Liver (tissue), 9 donors: ENCODE results near the gene PIP5KL1. TPM values are rescaled to one million over a fixed set of nuclear protein-coding genes. Genes with fewer than 3 reads are reported as not detected.

Experiments used
- DNase-seq: peaks from one replicate; pipeline ENCODE4 v3.0.0-alpha.2; 2017; ENCODE audit warnings: low spot score
- H3K27ac ChIP-seq, 2 donors: one replicate each; pipeline ENCODE4 v1.7.0; 2013; ENCODE audit warnings: inconsistent platforms in 2 of 2, low read length in 2 of 2, control low read depth in 1 of 2, low read depth in 1 of 2, mild to moderate bottlenecking in 1 of 2
- H3K27me3 ChIP-seq, 4 donors: one replicate each; pipeline versions ENCODE4 v1.6.1 to v1.7.0; 2013; ENCODE audit warnings: low read length in 3 of 4, inconsistent platforms in 1 of 4, mild to moderate bottlenecking in 1 of 4, moderate library complexity in 1 of 4; ENCODE audit not compliant: control insufficient read depth in 4 of 4, insufficient read depth in 4 of 4
- H3K36me3 ChIP-seq, 4 donors: one replicate each; pipeline versions ENCODE4 v1.6.1 to v1.7.0; 2013; ENCODE audit warnings: low read length in 3 of 4, mild to moderate bottlenecking in 3 of 4, low read depth in 1 of 4, moderate library complexity in 1 of 4; ENCODE audit not compliant: control insufficient read depth in 4 of 4, insufficient read depth in 3 of 4
- H3K4me1 ChIP-seq, 4 donors: one replicate each; pipeline versions ENCODE4 v1.6.1 to v1.7.0; 2013; ENCODE audit warnings: low read length in 3 of 4, mild to moderate bottlenecking in 3 of 4, moderate library complexity in 1 of 4; ENCODE audit not compliant: control insufficient read depth in 4 of 4, insufficient read depth in 4 of 4
- H3K4me3 ChIP-seq, 3 donors: one replicate each; pipeline versions ENCODE4 v1.6.1 to v1.7.0; 2013; ENCODE audit warnings: low read length in 3 of 3, control low read depth in 1 of 3, low read depth in 1 of 3, mild to moderate bottlenecking in 1 of 3
- H3K9ac ChIP-seq, 2 donors: one replicate each; pipeline ENCODE4 v1.7.0; 2013; ENCODE audit warnings: low read length in 2 of 2, mild to moderate bottlenecking in 2 of 2, moderate library complexity in 2 of 2, control low read depth in 1 of 2, low read depth in 1 of 2
- H3K9me3 ChIP-seq, 4 donors: one replicate each; pipeline versions ENCODE4 v1.6.1 to v1.7.0; 2013; ENCODE audit warnings: low read length in 3 of 4; ENCODE audit not compliant: control insufficient read depth in 4 of 4
- ATF3 ChIP-seq: IDR thresholded peaks from 2 replicates; pipeline ENCODE4 v1.6.1; 2016; ENCODE audit warnings: antibody characterized with exemption
- CTCF ChIP-seq: fragments of 150-350 bp; IDR thresholded peaks from 2 replicates; pipeline ENCODE4 v1.5.1; 2017; ENCODE audit warnings: improper control_type of control experiment, low read depth, low read length; ENCODE audit not compliant: missing input control
- EGR1 ChIP-seq, 2 donors: IDR thresholded peaks; 2 replicates each; pipeline ENCODE4 v1.6.1; 2016 to 2018; ENCODE audit warnings: antibody characterized with exemption in 2 of 2, low read depth in 2 of 2
- FOXA1 ChIP-seq: IDR thresholded peaks from 2 replicates; pipeline ENCODE4 v1.6.1; 2016; ENCODE audit warnings: antibody characterized with exemption
- FOXA2 ChIP-seq: IDR thresholded peaks from 2 replicates; pipeline ENCODE4 v1.6.1; 2016; ENCODE audit warnings: antibody characterized with exemption
- GABPA ChIP-seq, 2 donors: IDR thresholded peaks in 1 of 2; conservative IDR thresholded peaks in 1 of 2; 2 replicates each; pipeline ENCODE4 v1.6.1; 2016; ENCODE audit warnings: antibody characterized with exemption in 2 of 2, mild to moderate bottlenecking in 1 of 2, moderate library complexity in 1 of 2
- HNF4A ChIP-seq, 2 donors: conservative IDR thresholded peaks; 2 replicates each; pipeline ENCODE4 v1.6.1; 2016; ENCODE audit warnings: antibody characterized with exemption in 2 of 2, mild to moderate bottlenecking in 2 of 2
- HNF4G ChIP-seq: IDR thresholded peaks from 2 replicates; pipeline ENCODE4 v1.6.1; 2016; ENCODE audit warnings: antibody characterized with exemption
- NR2F2 ChIP-seq: IDR thresholded peaks from 2 replicates; pipeline ENCODE4 v1.6.1; 2016; ENCODE audit warnings: antibody characterized with exemption
- RAD21 ChIP-seq, 2 donors: IDR thresholded peaks; 2 replicates each; pipeline ENCODE4 v1.6.1; 2016; ENCODE audit warnings: antibody characterized with exemption in 2 of 2, mild to moderate bottlenecking in 2 of 2
- REST ChIP-seq: IDR thresholded peaks from 2 replicates; pipeline ENCODE4 v1.6.1; 2016; ENCODE audit warnings: antibody characterized with exemption, mild to moderate bottlenecking
- RXRA ChIP-seq, 2 donors: IDR thresholded peaks; 2 replicates each; pipeline ENCODE4 v1.6.1; 2017 to 2018; ENCODE audit warnings: antibody characterized with exemption in 2 of 2, mild to moderate bottlenecking in 1 of 2
- SP1 ChIP-seq: IDR thresholded peaks from 2 replicates; pipeline ENCODE4 v1.6.1; 2018; ENCODE audit warnings: antibody characterized with exemption, mild to moderate bottlenecking
- TAF1 ChIP-seq: conservative IDR thresholded peaks from 2 replicates; pipeline ENCODE4 v1.6.1; 2016; ENCODE audit warnings: antibody characterized with exemption, mild to moderate bottlenecking
- YY1 ChIP-seq: IDR thresholded peaks from 2 replicates; pipeline ENCODE4 v1.6.1; 2016; ENCODE audit warnings: antibody characterized with exemption, mild to moderate bottlenecking
- ZBTB33 ChIP-seq: IDR thresholded peaks from 2 replicates; pipeline ENCODE4 v1.6.1; 2016; ENCODE audit warnings: antibody characterized with exemption
- WGBS: extraction: QIAGEN DNeasy Blood & Tissue Kit; methylation state at CpG from one replicate; pipeline ENCODE4 v1.1.7; 2013; 5-methylcytosine and 5-hydroxymethylcytosine counted together
- polyA plus RNA-seq, 2 donors: library from polyadenylated mRNA; stranded (reverse) in 1 of 2; unstranded in 1 of 2; fragments of 200-250 nt in 1 of 2; fragments of >200 nt in 1 of 2; fragmentation: Nextera tagmentation in 1 of 2; extraction: Ambion mirVana in 1 of 2; gene quantifications; one replicate each; pipeline versions ENCODE4 v1.2.1 to v1.2.3, GENCODE V29; 2013 to 2015
- total RNA-seq, 2 donors: library from RNA; depleted of rRNA; stranded (reverse); fragments of >200 nt; gene quantifications; one replicate each; pipeline ENCODE4 v1.2.3, GENCODE V29; 2014
- donor health status: healthy.
- donor health status: healthy.
- donor health status: healthy.
- donor health status: healthy.
- donor health status: healthy.

Gene PIP5KL1
- total and polyA plus RNA-seq, 4 donors = 0.06 to 1.5 (median 0.49) TPM

GRCh38 chr9:127937388-127938297 lies 7.1 kb upstream of the PIP5KL1 start, which contains the start of gene DPM2 (continued):
- TF ChIP-seq REST = no peak
- TF ChIP-seq YY1 = peak; percentile 29
- TF ChIP-seq FOXA1 = no peak

GRCh38 chr9:127937056-127937387 lies 6.4 kb upstream of the PIP5KL1 start:
- Histone ChIP-seq H3K4me3 (peak overlapping the region; percentile 75 to 84 (median 75)), H3K4me1 (peaks cover under 1 to 22% (median 15%) of the 10 kb centered on the region in 4 donors), H3K27ac (no peak overlapping the region)

More at GRCh38 chr9:127937056-127937387, 6.4 kb upstream of the PIP5KL1 start:
- no peak for DNase-seq
- 22% methylated on average over 7 of the region's 7 CpGs for WGBS
- no peak for TF ChIP-seq EGR1 (IDR thresholded peaks at IDR 0.05; ENCODE audit: low read depth in 2 of 2)
- no peak for TF ChIP-seq REST
- no peak for TF ChIP-seq HNF4A (conservative IDR thresholded peaks at IDR 0.05)
- TF ChIP-seq SP1 = no peak
- no peak for TF ChIP-seq RAD21 (IDR thresholded peaks at IDR 0.05)
- no peak for TF ChIP-seq CTCF
- no peak for TF ChIP-seq YY1
- no peak for TF ChIP-seq GABPA (IDR thresholded peaks at IDR 0.05 in 1 of 2, conservative IDR thresholded peaks at IDR 0.05 in 1 of 2)
- TF ChIP-seq HNF4G = no peak
- TF ChIP-seq TAF1 = no peak
- TF ChIP-seq ATF3 = no peak
- no peak for TF ChIP-seq FOXA2
- TF ChIP-seq NR2F2 = no peak
- no peak for TF ChIP-seq RXRA (IDR thresholded peaks at IDR 0.05)
- no peak for TF ChIP-seq ZBTB33
- Histone ChIP-seq H3K27me3 (no peaks in the 10 kb centered on the region), H3K36me3 (peaks cover 0 to 3% (median under 1%) of the 10 kb centered on the region in 4 donors), H3K9ac (peak overlapping the region; percentile 33 to 45), H3K9me3 (no peaks in the 10 kb centered on the region)
